Tibial nerve (tissue), 4 donors: ENCODE data around the gene TMEM167A. TPM values are rescaled to one million over a fixed set of nuclear protein-coding genes. Genes with fewer than 3 reads are reported as not detected.

Experiments used
- small RNA-seq: library from RNA; depleted of rRNA; stranded (forward); fragments of <200 nt; gene quantifications from one replicate; pipeline ENCODE3, GENCODE V24; 2016
- total RNA-seq, 4 donors: library from RNA; depleted of rRNA; stranded (reverse); fragments of >200 nt; gene quantifications; one replicate each; pipeline ENCODE4 v1.1.0, GENCODE V29; 2016

The TMEM167A gene
- total RNA-seq, 4 donors from 2014 or later = 27.8 to 44.6 (median 35.4) TPM

Small RNA genes lying within 50 kb of the gene (small RNA-seq; reads per million reads assigned to genes)
- 0.47 reads per million for gene SCARNA18

Other genes with a start within 250 kb of the TMEM167A start
- 10 to 100 TPM in 1 of 4 donors, 1 to 10 TPM in 3; 3.1 to 11.7 (median 8.2) TPM for gene XRCC4, start 153 bp upstream of the TMEM167A start, total RNA-seq